ENCODE data around the gene AHNAK. TPM values are rescaled to one million over a fixed set of nuclear protein-coding genes. Genes with fewer than 3 reads are reported as not detected.

Gene AHNAK
- total and polyA plus RNA-seq, 2 of the 8 experiments (the other 6 are each of a cell fraction or from before 2014, with no cell fraction given) = 2.0 to 5.8 TPM

DNA sequence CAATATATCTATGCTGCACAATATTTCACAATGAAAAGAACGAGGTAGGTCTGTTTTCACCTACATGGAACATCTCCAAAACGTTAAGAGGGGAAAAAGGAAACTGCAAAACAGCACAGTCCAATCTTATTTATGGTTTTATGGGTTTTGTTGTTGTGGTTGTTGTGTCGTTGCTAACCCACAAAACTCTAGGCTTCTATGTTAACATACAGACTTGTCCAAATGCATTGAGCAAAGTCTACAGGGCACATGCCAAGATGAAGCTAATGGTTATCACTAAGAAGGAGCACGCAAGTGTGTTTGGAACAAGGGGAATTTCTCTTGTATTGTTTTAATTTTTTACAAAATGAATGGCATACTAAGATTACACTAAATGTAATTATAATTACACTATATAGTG is 48.6 kb downstream of the AHNAK start (continued):
- TF ChIP-seq CHD7 (IDR thresholded peaks at IDR 0.05; ENCODE audit: insufficient replicate concordance, low read length) (no peak), SIN3A (conservative IDR thresholded peaks at IDR 0.05 in 1 of 2, IDR thresholded peaks at IDR 0.05 in 1 of 2; ENCODE audit: low read depth in 1 of 2, low read length in 2 of 2) (no peak), SIX5 (IDR thresholded peaks at IDR 0.05; ENCODE audit: low read depth, low read length) (no peak), EGR1 (IDR thresholded peaks at IDR 0.05; ENCODE audit: borderline replicate concordance, low read depth, low read length) (no peak), CHD2 (IDR thresholded peaks at IDR 0.05; ENCODE audit: low read length) (no peak), JUND (IDR thresholded peaks at IDR 0.05; ENCODE audit: low read length) (no peak), KDM4A (IDR thresholded peaks at IDR 0.05; ENCODE audit: low read depth, low read length, severe bottlenecking) (no peak), BCL11A (IDR thresholded peaks at IDR 0.05; ENCODE audit: low read depth in 2 of 2, low read length in 2 of 2) (no peak)
